Measurements from ENCODE around the gene CREB3L2.

The CREB3L2 gene

GRCh38 chr7:137862964-137863363 lies 138.9 kb downstream of the CREB3L2 start:
- no peaks in the 10 kb centered on the region for H3K4me1 Mint-ChIP-seq
- no peak overlapping the region for H3K27ac Mint-ChIP-seq
- peaks cover 7% of the 10 kb centered on the region for H3K9me3 Mint-ChIP-seq
- no peaks in the 10 kb centered on the region for H3K27me3 Mint-ChIP-seq
- no peak overlapping the region for H3K4me3 Mint-ChIP-seq
- H3K36me3 Mint-ChIP-seq, result peaks cover 29% of the 10 kb centered on the region

GRCh38 chr7:137862358-137862757 lies 139.5 kb downstream of the CREB3L2 start:
- Mint-ChIP-seq H3K27ac (no peak overlapping the region), H3K36me3 (peaks cover 26% of the 10 kb centered on the region), H3K4me3 (no peak overlapping the region), H3K4me1 (no peaks in the 10 kb centered on the region), H3K27me3 (no peaks in the 10 kb centered on the region), H3K9me3 (peaks cover 7% of the 10 kb centered on the region)

GRCh38 chr7:137860542-137860941 lies 141.3 kb downstream of the CREB3L2 start:
- Mint-ChIP-seq H3K36me3 (peaks cover 11% of the 10 kb centered on the region), H3K4me1 (no peaks in the 10 kb centered on the region), H3K27me3 (no peaks in the 10 kb centered on the region), H3K4me3 (no peak overlapping the region), H3K27ac (no peak overlapping the region), H3K9me3 (no peaks in the 10 kb centered on the region)

- no peaks in the 10 kb centered on the region for H3K36me3 Mint-ChIP-seq
- no peaks in the 10 kb centered on the region for H3K9me3 Mint-ChIP-seq
- no peak overlapping the region for H3K27ac Mint-ChIP-seq
- H3K4me3 Mint-ChIP-seq, result no peak overlapping the region
- peaks cover 21% of the 10 kb centered on the region for H3K27me3 Mint-ChIP-seq
- no peaks in the 10 kb centered on the region for H3K4me1 Mint-ChIP-seq
Measured at GRCh38 chr7:137853053-137853452, 148.8 kb downstream of the CREB3L2 start.

- Mint-ChIP-seq H3K36me3 (no peaks in the 10 kb centered on the region), H3K27me3 (peaks cover 26% of the 10 kb centered on the region)
Measured at GRCh38 chr7:137852108-137852507, 149.8 kb downstream of the CREB3L2 start.

GRCh38 chr7:137850972-137851945 lies 150.6 kb downstream of the CREB3L2 start:
- Mint-ChIP-seq H3K4me1 (peaks cover under 1% of the 10 kb centered on the region), H3K27ac (no peak overlapping the region), H3K4me3 (no peak overlapping the region), H3K27me3 (peaks cover 26% of the 10 kb centered on the region), H3K9me3 (no peaks in the 10 kb centered on the region), H3K36me3 (no peaks in the 10 kb centered on the region)

More at GRCh38 chr7:137852108-137852507, 149.8 kb downstream of the CREB3L2 start:
- H3K4me3 Mint-ChIP-seq, result no peak overlapping the region
- no peaks in the 10 kb centered on the region for H3K9me3 Mint-ChIP-seq
- H3K4me1 Mint-ChIP-seq, result no peaks in the 10 kb centered on the region
- no peak overlapping the region for H3K27ac Mint-ChIP-seq

GRCh38 chr7:137850571-137850970 lies 151.3 kb downstream of the CREB3L2 start:
- no peaks in the 10 kb centered on the region for H3K36me3 Mint-ChIP-seq
- no peaks in the 10 kb centered on the region for H3K9me3 Mint-ChIP-seq
- H3K27me3 Mint-ChIP-seq, result peaks cover 33% of the 10 kb centered on the region
- H3K27ac Mint-ChIP-seq, result no peak overlapping the region
- no peak overlapping the region for H3K4me3 Mint-ChIP-seq
- peaks cover 4% of the 10 kb centered on the region for H3K4me1 Mint-ChIP-seq

GRCh38 chr7:137848095-137848494 lies 153.8 kb downstream of the CREB3L2 start:
- no peak overlapping the region for H3K27ac Mint-ChIP-seq
- peaks cover 52% of the 10 kb centered on the region for H3K27me3 Mint-ChIP-seq
- H3K36me3 Mint-ChIP-seq, result no peaks in the 10 kb centered on the region
- no peaks in the 10 kb centered on the region for H3K9me3 Mint-ChIP-seq
- no peak overlapping the region for H3K4me3 Mint-ChIP-seq
- H3K4me1 Mint-ChIP-seq, result peaks cover 4% of the 10 kb centered on the region

- Mint-ChIP-seq H3K27me3 (peaks cover 55% of the 10 kb centered on the region), H3K9me3 (no peaks in the 10 kb centered on the region), H3K27ac (no peak overlapping the region), H3K36me3 (no peaks in the 10 kb centered on the region), H3K4me1 (peaks cover 4% of the 10 kb centered on the region), H3K4me3 (no peak overlapping the region)
Measured at GRCh38 chr7:137847568-137848050, 154.3 kb downstream of the CREB3L2 start.

- Mint-ChIP-seq H3K9me3 (no peaks in the 10 kb centered on the region), H3K4me1 (peaks cover 4% of the 10 kb centered on the region), H3K27me3 (peaks cover 61% of the 10 kb centered on the region), H3K4me3 (peak within 1 kb of the TSS; percentile 57), H3K36me3 (no peaks in the 10 kb centered on the region), H3K27ac (no peak within 1 kb of the TSS)
Measured at GRCh38 chr7:137846827-137847567, 154.9 kb downstream of the CREB3L2 start, which contains the start of gene DGKI. TSS of gene DGKI (minus strand) at chr7:137846974.

GRCh38 chr7:137846549-137846826 lies 155.4 kb downstream of the CREB3L2 start:
- H3K4me3 Mint-ChIP-seq, result no peak overlapping the region
- peaks cover 66% of the 10 kb centered on the region for H3K27me3 Mint-ChIP-seq
- H3K4me1 Mint-ChIP-seq, result peaks cover 4% of the 10 kb centered on the region
- no peak overlapping the region for H3K27ac Mint-ChIP-seq
- H3K9me3 Mint-ChIP-seq, result no peaks in the 10 kb centered on the region
- no peaks in the 10 kb centered on the region for H3K36me3 Mint-ChIP-seq

- peaks cover 4% of the 10 kb centered on the region for H3K4me1 Mint-ChIP-seq
- H3K4me3 Mint-ChIP-seq, result no peak overlapping the region
- no peaks in the 10 kb centered on the region for H3K36me3 Mint-ChIP-seq
- H3K27ac Mint-ChIP-seq, result no peak overlapping the region
- no peaks in the 10 kb centered on the region for H3K9me3 Mint-ChIP-seq
- H3K27me3 Mint-ChIP-seq, result peaks cover 61% of the 10 kb centered on the region
Measured at GRCh38 chr7:137844677-137845425, 157.0 kb downstream of the CREB3L2 start.

- no peaks in the 10 kb centered on the region for H3K36me3 Mint-ChIP-seq
- no peak overlapping the region for H3K4me3 Mint-ChIP-seq
- H3K9me3 Mint-ChIP-seq, result peaks cover 4% of the 10 kb centered on the region
- no peak overlapping the region for H3K27ac Mint-ChIP-seq
- peaks cover 44% of the 10 kb centered on the region for H3K27me3 Mint-ChIP-seq
- no peaks in the 10 kb centered on the region for H3K4me1 Mint-ChIP-seq
Measured at GRCh38 chr7:137839903-137840779, 161.7 kb downstream of the CREB3L2 start.

- Mint-ChIP-seq H3K27me3 (peaks cover 34% of the 10 kb centered on the region), H3K9me3 (peaks cover 4% of the 10 kb centered on the region), H3K27ac (no peak overlapping the region), H3K36me3 (no peaks in the 10 kb centered on the region), H3K4me3 (no peak overlapping the region), H3K4me1 (no peaks in the 10 kb centered on the region)
Measured at GRCh38 chr7:137838706-137839315, 163.1 kb downstream of the CREB3L2 start.

All from activated naive CD4-positive, alpha-beta T cell treated with anti-CD3 and anti-CD28 coated beads, Interleukin-2, amount 50 U/mL, for 24 hours (primary cell).